GM12875 (cell line): ENCODE data around the gene RNF113B.

Experiments
- H3K4me3 ChIP-seq: one replicate; pipeline ENCODE4 v1.5.1; 2011; ENCODE audit warnings: low read depth, low read length, control low read depth
- TF ChIP-seq, protein P1 (sequence below): IDR thresholded peaks from 2 replicates; pipeline ENCODE4 v1.5.1; 2011; ENCODE audit warnings: low read depth, mild to moderate bottlenecking, control low read depth, inconsistent platforms, low read length, moderate library complexity, borderline replicate concordance; ENCODE audit not compliant: insufficient read depth

Gene RNF113B

GRCh38 chr13:98214707-98215106 is 37.6 kb upstream of the RNF113B start:
- no peak overlapping the region for H3K4me3 ChIP-seq
- TF ChIP-seq, protein P1, sequence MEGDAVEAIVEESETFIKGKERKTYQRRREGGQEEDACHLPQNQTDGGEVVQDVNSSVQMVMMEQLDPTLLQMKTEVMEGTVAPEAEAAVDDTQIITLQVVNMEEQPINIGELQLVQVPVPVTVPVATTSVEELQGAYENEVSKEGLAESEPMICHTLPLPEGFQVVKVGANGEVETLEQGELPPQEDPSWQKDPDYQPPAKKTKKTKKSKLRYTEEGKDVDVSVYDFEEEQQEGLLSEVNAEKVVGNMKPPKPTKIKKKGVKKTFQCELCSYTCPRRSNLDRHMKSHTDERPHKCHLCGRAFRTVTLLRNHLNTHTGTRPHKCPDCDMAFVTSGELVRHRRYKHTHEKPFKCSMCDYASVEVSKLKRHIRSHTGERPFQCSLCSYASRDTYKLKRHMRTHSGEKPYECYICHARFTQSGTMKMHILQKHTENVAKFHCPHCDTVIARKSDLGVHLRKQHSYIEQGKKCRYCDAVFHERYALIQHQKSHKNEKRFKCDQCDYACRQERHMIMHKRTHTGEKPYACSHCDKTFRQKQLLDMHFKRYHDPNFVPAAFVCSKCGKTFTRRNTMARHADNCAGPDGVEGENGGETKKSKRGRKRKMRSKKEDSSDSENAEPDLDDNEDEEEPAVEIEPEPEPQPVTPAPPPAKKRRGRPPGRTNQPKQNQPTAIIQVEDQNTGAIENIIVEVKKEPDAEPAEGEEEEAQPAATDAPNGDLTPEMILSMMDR = no peak

DNA sequence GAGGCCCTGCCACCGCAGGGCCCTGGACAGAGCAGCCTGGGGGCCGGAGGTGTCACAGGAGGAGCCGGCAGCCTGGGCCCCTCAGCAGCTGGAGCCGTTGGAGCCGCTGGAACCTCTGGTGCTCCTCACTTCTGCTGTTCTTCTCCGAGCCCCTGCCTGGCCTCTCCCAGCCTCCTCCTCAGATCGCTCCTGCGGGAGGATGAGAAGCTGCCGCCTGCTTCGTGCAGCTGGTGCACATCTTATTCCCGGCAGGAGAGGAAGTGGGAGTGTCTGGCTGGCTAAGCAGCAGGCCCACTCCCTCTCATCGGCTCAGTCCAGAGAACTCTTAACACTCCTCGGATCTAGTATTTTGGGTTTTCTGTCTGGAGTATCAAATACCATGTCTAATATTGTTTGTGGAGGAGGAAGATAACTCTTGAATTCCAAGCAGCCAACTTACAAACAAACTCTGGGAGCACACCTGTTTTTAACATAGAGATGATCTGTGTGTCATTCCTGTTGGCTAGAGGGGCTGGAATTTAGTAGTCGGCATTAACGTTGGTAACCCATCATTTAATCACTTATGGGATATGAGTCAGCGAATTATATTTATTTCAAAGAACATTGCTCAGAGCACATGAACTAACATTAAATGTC is 37.1 kb upstream of the RNF113B start:
- no peak overlapping the region for H3K4me3 ChIP-seq

GRCh38 chr13:98213354-98213753 is 36.3 kb upstream of the RNF113B start:
- TF ChIP-seq, protein P1 = no peak
- H3K4me3 ChIP-seq = no peak overlapping the region

More for the DNA sequence above, 37.1 kb upstream of the RNF113B start:
- TF ChIP-seq, protein P1 = no peak

DNA sequence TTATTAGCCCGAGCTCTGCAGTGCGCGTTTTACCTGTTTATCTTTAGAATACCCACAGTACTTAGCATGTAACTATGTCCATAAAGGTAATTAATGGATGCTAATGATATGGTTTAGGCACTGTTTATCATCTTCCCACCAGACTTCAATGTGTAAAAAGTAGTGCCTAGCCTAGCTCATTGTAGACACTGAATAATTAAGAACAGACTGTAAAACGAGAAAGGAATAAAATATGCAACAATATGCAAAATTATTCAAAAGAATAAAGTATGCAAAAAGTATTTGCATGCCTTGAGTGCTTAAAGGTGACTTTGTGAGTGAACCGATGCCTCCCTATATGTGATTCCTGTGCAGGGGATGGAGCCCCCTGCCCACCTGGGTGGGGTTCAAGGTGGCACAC is 35.7 kb upstream of the RNF113B start:
- H3K4me3 ChIP-seq = no peak overlapping the region
- TF ChIP-seq, protein P1 = no peak

DNA sequence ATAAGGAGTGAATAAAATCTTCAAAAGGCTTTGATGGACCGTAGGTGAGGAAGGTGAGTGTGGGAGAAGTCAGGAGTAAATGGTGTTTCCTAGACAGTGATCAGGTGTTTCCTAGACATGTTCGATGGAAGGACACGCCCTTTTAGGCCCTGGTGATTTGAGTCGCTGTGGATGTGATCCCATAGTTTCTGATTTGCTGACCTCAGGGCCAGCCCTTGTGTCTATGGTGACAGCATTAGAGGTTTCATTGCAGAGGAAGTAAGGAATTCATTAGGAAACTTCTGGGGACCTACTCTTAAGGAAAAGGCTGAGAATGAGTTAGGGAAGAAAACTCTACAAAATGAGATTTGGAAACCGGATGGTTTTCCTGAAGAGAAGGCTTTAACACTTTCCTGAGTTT is 31.5 kb upstream of the RNF113B start:
- TF ChIP-seq, protein P1 = no peak
- H3K4me3 ChIP-seq = no peak overlapping the region

- no peak overlapping the region for H3K4me3 ChIP-seq
- TF ChIP-seq, protein P1 = no peak
Measured at GRCh38 chr13:98207416-98207815, 30.3 kb upstream of the RNF113B start.

- no peak overlapping the region for H3K4me3 ChIP-seq
- TF ChIP-seq, protein P1 = no peak
Measured at GRCh38 chr13:98206946-98207345, 29.9 kb upstream of the RNF113B start.
